Endothelial cell of umbilical vein (primary cell): ENCODE results near the gene MAPK13. TPM values are rescaled to one million over a fixed set of nuclear protein-coding genes. Genes with fewer than 3 reads are reported as not detected.

Experiments
- BruUV-seq: library from RNA; stranded (reverse); fragments of 400-500 nt; replicated peaks from 2 replicates; lab custom pipeline; 2021; lab: Mats Ljungman, UMichigan
- CTCF ChIA-PET: fragments of 300-600, 350-600 bp; sonication (Branson Sonifier 250); formaldehyde crosslinking; loops from one replicate; lab custom pipeline; 2021; ENCODE audit warnings: antibody characterized with exemption, inconsistent platforms; lab: Charles Lee
- POLR2A ChIA-PET: fragments of 300-600, 350-600 bp; sonication (Branson Sonifier 250); formaldehyde crosslinking; loops from one replicate; lab custom pipeline; 2021; ENCODE audit warnings: antibody characterized with exemption, inconsistent platforms; lab: Charles Lee
- DNase-seq: peaks from one replicate; pipeline ENCODE4 v3.0.0-alpha.2; 2011; ENCODE audit warnings: low read depth, low spot score
- FAIRE-seq: peaks from 2 replicates; lab custom pipeline; 2011; peaks lifted over from hg19 to GRCh38; lab: Jason Lieb, UNC
- H2AFZ ChIP-seq: 2 replicates; pipeline ENCODE4 v1.6.0; 2012; ENCODE audit warnings: low read depth, low read length, control low read depth, inconsistent platforms
- H3K27ac ChIP-seq: 2 replicates; pipeline ENCODE4 v1.5.1; 2011; ENCODE audit warnings: low read depth, mild to moderate bottlenecking, control low read depth, low read length, moderate library complexity; ENCODE audit not compliant: insufficient read depth
- H3K27me3 ChIP-seq, 2 experiments: 2 replicates each; pipeline versions ENCODE4 v1.6.0 to v1.6.1; 2011; ENCODE audit warnings: low read length in 2 of 2, mixed read lengths in 1 of 2; ENCODE audit not compliant: control insufficient read depth in 2 of 2, insufficient read depth in 2 of 2
- H3K36me3 ChIP-seq, 2 experiments: 2 replicates in 1 of 2; 3 replicates in 1 of 2; pipeline ENCODE4 v1.5.1; 2011; ENCODE audit warnings: low read length in 2 of 2, mild to moderate bottlenecking in 1 of 2, moderate library complexity in 1 of 2; ENCODE audit not compliant: control insufficient read depth in 2 of 2, insufficient read depth in 2 of 2; ENCODE audit errors: extremely low read depth in 1 of 2
- H3K4me1 ChIP-seq: 3 replicates; pipeline ENCODE4 v1.5.1; 2011; ENCODE audit warnings: mild to moderate bottlenecking, low read length; ENCODE audit not compliant: control insufficient read depth, insufficient read depth; ENCODE audit errors: extremely low read depth
- H3K4me2 ChIP-seq: 2 replicates; pipeline ENCODE4 v1.6.1; 2011; ENCODE audit warnings: low read length, control low read depth, mixed read lengths; ENCODE audit not compliant: insufficient read depth
- H3K4me3 ChIP-seq, 3 experiments: fragments of 200-600 bp in 1 of 3; sonication (generic), shearing (Covaris generic) in 1 of 3; replicated peaks in 1 of 3; 2 replicates each; pipeline ENCODE4 v1.5.1; 2011 to 2016; ENCODE audit warnings: control low read depth in 3 of 3, low read length in 3 of 3, mild to moderate bottlenecking in 2 of 3, inconsistent platforms in 1 of 3, low read depth in 1 of 3, moderate library complexity in 1 of 3; ENCODE audit not compliant: insufficient read depth in 1 of 3
- H3K79me2 ChIP-seq: 2 replicates; pipeline ENCODE4 v1.6.0; 2012; ENCODE audit warnings: low read length, inconsistent platforms; ENCODE audit not compliant: control insufficient read depth, insufficient read depth
- H3K9ac ChIP-seq: replicated peaks from 2 replicates; pipeline ENCODE3; 2011; ENCODE audit warnings: low read length, control low read depth; ENCODE audit not compliant: insufficient read depth; ENCODE audit errors: extremely low read depth
- H3K9me1 ChIP-seq: replicated peaks from 3 replicates; pipeline ENCODE4 v1.6.0; 2011; ENCODE audit warnings: mild to moderate bottlenecking, low read length; ENCODE audit not compliant: control insufficient read depth, insufficient read depth; ENCODE audit errors: extremely low read depth
- H3K9me3 ChIP-seq: replicated peaks from 2 replicates; pipeline ENCODE4 v1.5.1; 2012; ENCODE audit warnings: low read length, inconsistent platforms; ENCODE audit not compliant: control insufficient read depth, insufficient read depth
- H4K20me1 ChIP-seq: replicated peaks from 2 replicates; pipeline ENCODE3; 2011; ENCODE audit warnings: mild to moderate bottlenecking, low read length; ENCODE audit not compliant: control insufficient read depth, insufficient read depth; ENCODE audit errors: extremely low read depth
- CTCF ChIP-seq, 2 donors: IDR thresholded peaks; 1 replicate in 1 of 2; 2 replicates in 1 of 2; pipeline ENCODE4 v1.5.1; 2011; ENCODE audit warnings: low read length in 2 of 2, mild to moderate bottlenecking in 2 of 2, moderate library complexity in 2 of 2, control low read depth in 1 of 2, inconsistent platforms in 1 of 2, low read depth in 1 of 2; ENCODE audit not compliant: insufficient read depth in 1 of 2; ENCODE audit errors: extremely low read depth in 1 of 2
- EZH2 ChIP-seq: IDR thresholded peaks from 2 replicates; pipeline ENCODE4 v1.6.1; 2012; ENCODE audit warnings: borderline replicate concordance, low read depth, mild to moderate bottlenecking, moderate library complexity, low read length, inconsistent platforms; ENCODE audit not compliant: severe bottlenecking
- FOS ChIP-seq: IDR thresholded peaks from 2 replicates; pipeline ENCODE4 v1.6.1; 2011; ENCODE audit warnings: mild to moderate bottlenecking, low read length, moderate library complexity, borderline replicate concordance; ENCODE audit not compliant: insufficient read depth
- GATA2 ChIP-seq: IDR thresholded peaks from 2 replicates; pipeline ENCODE4 v1.7.0; 2011; ENCODE audit warnings: low read depth, mild to moderate bottlenecking, moderate library complexity, mixed read lengths, low read length; ENCODE audit not compliant: insufficient read length, insufficient read depth
- JUN ChIP-seq: IDR thresholded peaks from 2 replicates; pipeline ENCODE4 v1.6.1; 2011; ENCODE audit warnings: borderline replicate concordance, low read depth; ENCODE audit not compliant: insufficient read length, insufficient read depth
- MYC ChIP-seq: IDR thresholded peaks from one replicate; pipeline ENCODE4 v1.6.1; 2011; ENCODE audit warnings: mild to moderate bottlenecking, low read depth, low read length
- POLR2A ChIP-seq: IDR thresholded peaks from 2 replicates; pipeline ENCODE4 v1.6.1; 2012; ENCODE audit warnings: low read depth, mild to moderate bottlenecking, control low read depth, low read length
- POLR2AphosphoS5 ChIP-seq: IDR thresholded peaks from 2 replicates; pipeline ENCODE4 v1.6.1; 2012; ENCODE audit warnings: low read depth, mild to moderate bottlenecking, control low read depth, low read length, moderate library complexity; ENCODE audit not compliant: insufficient read depth
- dilution Hi-C: fragments of 300-500 bp; cut with MboI; formaldehyde crosslinking; loops from one replicate; pipeline ENCODE4 v1.15.0; 2019; ENCODE audit warnings: low sequenced_read_pairs; ENCODE audit not compliant: extremely low pct_ligation_motif_present
- intact Hi-C: fragments of 100-400 bp; cut with micrococcal nuclease; formaldehyde crosslinking; loops from one replicate; pipeline ENCODE4 v1.10.0; 2022
- polyA plus RNA-seq, 4 experiments: library from polyadenylated mRNA; depleted of rRNA in 3 of 4; stranded (reverse) in 3 of 4; unstranded in 1 of 4; fragments of >200 nt; gene quantifications; 2 replicates each; pipeline versions ENCODE4 v1.2.1 to v1.2.3, GENCODE V29; 2011 to 2012; ENCODE audit warnings: missing spikeins in 1 of 4
- total RNA-seq: library from RNA; stranded (reverse); gene quantifications from 2 replicates; pipeline ENCODE4 v1.2.3, GENCODE V29; 2021
- TF ChIP-seq, protein P1 (sequence below): IDR thresholded peaks from 2 replicates; pipeline ENCODE4 v1.6.1; 2011; ENCODE audit not compliant: insufficient read depth, insufficient read length

MAPK13 gene
- total and polyA plus RNA-seq, 2 donors (not counting 3 experiments of a cell fraction or from before 2014, with no cell fraction given): 9.0 to 11.6 TPM

- no TSS peak for BruUV-seq
- no peak overlapping the region for H3K9ac ChIP-seq
Measured at GRCh38 chr6:36124881-36125280, 5.4 kb upstream of the MAPK13 start.

DNA sequence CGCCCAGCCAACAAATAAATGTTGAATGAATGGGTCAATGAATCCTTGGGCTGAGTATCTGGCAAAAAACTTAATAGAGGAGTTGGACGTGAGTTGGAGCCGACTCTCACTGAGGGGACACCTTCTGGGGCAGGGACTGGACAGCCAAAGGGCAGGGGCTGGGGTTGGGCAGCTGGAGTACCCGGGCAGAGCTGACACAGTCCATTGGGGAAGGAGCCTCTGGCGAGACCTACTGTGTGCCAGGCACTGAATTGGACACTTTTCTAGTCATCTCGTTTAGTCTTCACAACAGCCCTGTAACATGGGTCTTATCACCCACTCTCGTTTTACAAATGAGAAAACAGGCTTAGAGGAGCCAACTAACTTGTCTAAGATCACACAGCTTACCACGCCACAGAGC, 4.7 kb upstream of the MAPK13 start:
- ChIA-PET POLR2A (no interaction called here), CTCF (no interaction called here)
- no peak for FAIRE-seq
- no peak for DNase-seq
- intact Hi-C loops: no loop called here
- H3K4me2 ChIP-seq: no peak overlapping the region
- H3K9me1 ChIP-seq: no peaks in the 10 kb centered on the region
- no peak overlapping the region for H3K4me3 ChIP-seq
- no peak overlapping the region for H3K9ac ChIP-seq
- peaks cover 38% of the 10 kb centered on the region for H3K4me1 ChIP-seq
- no peaks in the 10 kb centered on the region for H3K27me3 ChIP-seq
- no peaks in the 10 kb centered on the region for H3K79me2 ChIP-seq
- H3K27ac ChIP-seq: no peak overlapping the region
- no peak for TF ChIP-seq MYC
- TF ChIP-seq GATA2: no peak
- TF ChIP-seq, protein P1, sequence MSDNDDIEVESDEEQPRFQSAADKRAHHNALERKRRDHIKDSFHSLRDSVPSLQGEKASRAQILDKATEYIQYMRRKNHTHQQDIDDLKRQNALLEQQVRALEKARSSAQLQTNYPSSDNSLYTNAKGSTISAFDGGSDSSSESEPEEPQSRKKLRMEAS: no peak
- no peak for TF ChIP-seq EZH2
- no peak for TF ChIP-seq JUN
- no peak for TF ChIP-seq CTCF (IDR thresholded peaks at IDR 0.05; ENCODE audit: extremely low read depth in 1 of 2, insufficient read depth in 1 of 2, low read depth in 1 of 2, low read length in 2 of 2)
- no peak for TF ChIP-seq FOS
- TF ChIP-seq POLR2A: no peak
- no peak for TF ChIP-seq POLR2AphosphoS5
- H4K20me1 ChIP-seq: no peaks in the 10 kb centered on the region
- H3K9me3 ChIP-seq: no peaks in the 10 kb centered on the region
- H3K36me3 ChIP-seq: no peaks in the 10 kb centered on the region
- dilution Hi-C loops: no loop called here
- BruUV-seq: no TSS peak
- H2AFZ ChIP-seq: no peak overlapping the region

More at GRCh38 chr6:36124881-36125280, 5.4 kb upstream of the MAPK13 start:
- Histone ChIP-seq H3K4me3 (no peak overlapping the region), H4K20me1 (no peaks in the 10 kb centered on the region), H3K9me1 (no peaks in the 10 kb centered on the region), H3K79me2 (no peaks in the 10 kb centered on the region), H3K27me3 (no peaks in the 10 kb centered on the region), H3K4me1 (peaks cover 40% of the 10 kb centered on the region), H3K4me2 (no peak overlapping the region), H3K36me3 (no peaks in the 10 kb centered on the region), H2AFZ (no peak overlapping the region), H3K27ac (no peak overlapping the region), H3K9me3 (no peaks in the 10 kb centered on the region)
- intact Hi-C loops: no loop called here
- FAIRE-seq: no peak
- ChIA-PET CTCF (no interaction called here), POLR2A (no interaction called here)
- dilution Hi-C loops: no loop called here
- TF ChIP-seq POLR2AphosphoS5 (no peak), EZH2 (no peak), GATA2 (no peak), POLR2A (no peak)
- no peak for DNase-seq
